HepG2 (cell line): ENCODE results near the gene APOC4. TPM values are rescaled to one million over a fixed set of nuclear protein-coding genes. Genes with fewer than 3 reads are reported as not detected.

Experiments used
- BORCS8-MEF2B ChIP-seq: sonication (generic); formaldehyde crosslinking; IDR thresholded peaks from 2 replicates; pipeline ENCODE4 v1.8.0; 2022; ENCODE audit warnings: mild to moderate bottlenecking, missing genetic modification reagents
- HOXD1 ChIP-seq: sonication (generic); formaldehyde crosslinking; IDR thresholded peaks from 2 replicates; pipeline ENCODE4 v1.5.0; 2020; ENCODE audit warnings: missing genetic modification reagents
- JUN ChIP-seq: sonication (generic); formaldehyde crosslinking; IDR thresholded peaks from 2 replicates; pipeline ENCODE4 v1.4.0; 2020; ENCODE audit warnings: mild to moderate bottlenecking, missing genetic modification reagents
- MBNL3 ChIP-seq: fragments of 250-450 bp; sonication (Bioruptor Pico); conservative IDR thresholded peaks from 2 replicates; pipeline ENCODE4 v1.8.0; 2022; ENCODE audit warnings: mild to moderate bottlenecking, inconsistent platforms
- NFIB ChIP-seq: sonication (generic); formaldehyde crosslinking; IDR thresholded peaks from 2 replicates; pipeline ENCODE4 v1.9.0; 2021; ENCODE audit warnings: missing genetic modification reagents, mild to moderate bottlenecking, borderline replicate concordance
- WIZ ChIP-seq: sonication (generic); formaldehyde crosslinking; IDR thresholded peaks from 2 replicates; pipeline ENCODE4 v1.5.1; 2020; ENCODE audit warnings: mild to moderate bottlenecking, missing genetic modification reagents
- ZMYM2 ChIP-seq: sonication (generic); formaldehyde crosslinking; IDR thresholded peaks from 2 replicates; pipeline ENCODE4 v1.8.0; 2022; ENCODE audit warnings: mild to moderate bottlenecking, missing genetic modification reagents
- ZNF143 ChIP-seq: sonication (generic); formaldehyde crosslinking; IDR thresholded peaks from 2 replicates; pipeline ENCODE4 v1.4.0; 2020; ENCODE audit warnings: missing genetic modification reagents
- ZNF367 ChIP-seq: sonication (generic); formaldehyde crosslinking; IDR thresholded peaks from 2 replicates; pipeline ENCODE4 v1.4.0; 2020; ENCODE audit warnings: missing genetic modification reagents, borderline replicate concordance
- ZNF563 ChIP-seq: sonication (generic); formaldehyde crosslinking; IDR thresholded peaks from 2 replicates; pipeline ENCODE4 v1.8.0; 2022; ENCODE audit warnings: mild to moderate bottlenecking, moderate library complexity, missing genetic modification reagents
- ZNF569 ChIP-seq: sonication (generic); formaldehyde crosslinking; IDR thresholded peaks from 2 replicates; pipeline ENCODE4 v1.5.0; 2020; ENCODE audit warnings: mild to moderate bottlenecking, missing genetic modification reagents, moderate library complexity, borderline replicate concordance
- ZNF672 ChIP-seq: sonication (generic); formaldehyde crosslinking; IDR thresholded peaks from 2 replicates; pipeline ENCODE4 v1.8.1; 2022; ENCODE audit warnings: missing genetic modification reagents
- ZSCAN21 ChIP-seq: sonication (generic); formaldehyde crosslinking; IDR thresholded peaks from 2 replicates; pipeline ENCODE4 v1.8.0; 2022; ENCODE audit warnings: mild to moderate bottlenecking, missing genetic modification reagents, moderate library complexity, borderline replicate concordance
- polyA plus RNA-seq, 8 experiments: library from polyadenylated mRNA; depleted of rRNA in 3 of 8; stranded (reverse) in 7 of 8; unstranded in 1 of 8; fragments of >200 nt; fragmentation: Illumina TruSeq in 4 of 8; extraction: Trizol in 4 of 8; gene quantifications; 2 replicates each; pipeline versions ENCODE4 v1.2.1 to v1.2.3, GENCODE V29; 2011 to 2016; ENCODE audit warnings: low read depth in 4 of 8, missing spikeins in 1 of 8, mixed read lengths in 1 of 8; ENCODE audit not compliant: insufficient read depth in 1 of 8
- total RNA-seq, 5 experiments: library from RNA; depleted of rRNA; stranded (reverse); fragments of >200 nt; fragmentation: Illumina TruSeq; extraction: Trizol; gene quantifications; 2 replicates each; pipeline ENCODE4 v1.2.3, GENCODE V29; 2016; ENCODE audit warnings: low read depth in 1 of 5
- TF ChIP-seq, protein P1 (sequence below): IDR thresholded peaks from 2 replicates; pipeline ENCODE4 v1.6.1; 2018; ENCODE audit warnings: missing genetic modification reagents, mild to moderate bottlenecking, missing compliant biosample characterization
- TF ChIP-seq, protein P2 (sequence below): sonication (generic); formaldehyde crosslinking; IDR thresholded peaks from 2 replicates; pipeline ENCODE4 v1.9.0; 2021; ENCODE audit warnings: missing genetic modification reagents, mild to moderate bottlenecking, borderline replicate concordance
- TF ChIP-seq, protein P3 (sequence below): sonication (generic); formaldehyde crosslinking; conservative IDR thresholded peaks from 2 replicates; pipeline ENCODE4 v1.8.0; 2022; ENCODE audit warnings: mild to moderate bottlenecking, moderate library complexity, missing genetic modification reagents
- TF ChIP-seq, protein P4 (sequence below): sonication (generic); formaldehyde crosslinking; IDR thresholded peaks from 2 replicates; pipeline ENCODE4 v1.4.0; 2020; ENCODE audit warnings: mild to moderate bottlenecking, missing genetic modification reagents
- TF ChIP-seq, protein P5 (sequence below): sonication (generic); formaldehyde crosslinking; IDR thresholded peaks from 2 replicates; pipeline ENCODE4 v1.5.0; 2020; ENCODE audit warnings: missing genetic modification reagents, mild to moderate bottlenecking, borderline replicate concordance
- TF ChIP-seq, protein P6 (sequence below): sonication (generic); formaldehyde crosslinking; IDR thresholded peaks from 2 replicates; pipeline ENCODE4 v1.4.0; 2020; ENCODE audit warnings: mild to moderate bottlenecking, missing genetic modification reagents

The APOC4 gene
- total and polyA plus RNA-seq, 2 of the 13 experiments (the other 11 are each of a cell fraction or from before 2014, with no cell fraction given): 0.46 TPM; not detected in 1

DNA sequence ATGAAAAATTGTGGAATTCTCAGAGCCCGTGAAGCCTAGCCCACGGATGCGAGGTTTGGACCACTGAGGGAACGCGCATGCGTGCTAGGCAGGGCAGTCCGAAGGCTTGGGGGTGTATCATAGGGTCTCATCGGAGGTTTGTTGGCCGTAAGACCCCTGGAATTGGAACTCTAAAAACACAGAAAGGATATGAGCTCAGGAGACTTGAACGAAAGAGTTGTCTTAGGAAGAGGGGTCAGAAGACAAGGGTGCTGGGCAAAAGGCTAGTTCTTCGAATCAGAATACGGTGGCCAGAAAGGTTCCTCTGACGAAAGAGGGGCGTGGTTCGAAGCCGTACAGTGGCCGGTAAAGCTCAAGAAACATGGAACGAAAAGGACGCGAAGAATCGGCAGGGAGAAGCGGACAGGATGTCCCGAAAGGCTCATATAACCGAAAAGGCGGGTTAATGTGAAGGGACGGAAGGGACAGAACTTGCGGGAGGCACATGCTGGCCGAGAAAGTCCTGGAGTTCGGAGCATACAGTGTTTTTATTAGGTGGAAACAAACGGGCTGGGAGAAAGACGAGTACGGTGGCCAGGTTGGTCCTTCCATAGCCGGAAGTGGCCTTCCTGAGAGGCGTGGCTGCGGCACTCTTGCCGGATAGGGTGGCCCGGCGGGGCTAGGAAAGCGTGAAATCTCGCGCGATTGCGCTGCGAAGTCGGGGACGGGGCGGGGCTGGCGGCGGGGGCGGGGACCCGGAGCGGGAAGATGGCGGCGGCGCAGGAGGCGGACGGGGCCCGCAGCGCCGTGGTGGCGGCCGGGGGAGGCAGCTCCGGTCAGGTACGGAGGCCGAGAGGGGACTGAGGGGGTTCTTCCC is 12.8 kb downstream of the APOC4 start, which contains the start of gene CLPTM1 (continued):
- peak; percentile 77 for TF ChIP-seq BORCS8-MEF2B (CRISPR knock-in tag)
- no peak for TF ChIP-seq NFIB (CRISPR knock-in tag)
- TF ChIP-seq WIZ (CRISPR knock-in tag): no peak
- no peak for TF ChIP-seq ZSCAN21 (CRISPR knock-in tag)
- TF ChIP-seq ZNF367: no peak
- no peak for TF ChIP-seq ZNF143
- TF ChIP-seq, protein P1, sequence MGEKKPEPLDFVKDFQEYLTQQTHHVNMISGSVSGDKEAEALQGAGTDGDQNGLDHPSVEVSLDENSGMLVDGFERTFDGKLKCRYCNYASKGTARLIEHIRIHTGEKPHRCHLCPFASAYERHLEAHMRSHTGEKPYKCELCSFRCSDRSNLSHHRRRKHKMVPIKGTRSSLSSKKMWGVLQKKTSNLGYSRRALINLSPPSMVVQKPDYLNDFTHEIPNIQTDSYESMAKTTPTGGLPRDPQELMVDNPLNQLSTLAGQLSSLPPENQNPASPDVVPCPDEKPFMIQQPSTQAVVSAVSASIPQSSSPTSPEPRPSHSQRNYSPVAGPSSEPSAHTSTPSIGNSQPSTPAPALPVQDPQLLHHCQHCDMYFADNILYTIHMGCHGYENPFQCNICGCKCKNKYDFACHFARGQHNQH (CRISPR knock-in tag): peak; percentile 63; the same call in 1 of the 2 replicates
- no peak for TF ChIP-seq HOXD1 (CRISPR knock-in tag)
- TF ChIP-seq, protein P2, sequence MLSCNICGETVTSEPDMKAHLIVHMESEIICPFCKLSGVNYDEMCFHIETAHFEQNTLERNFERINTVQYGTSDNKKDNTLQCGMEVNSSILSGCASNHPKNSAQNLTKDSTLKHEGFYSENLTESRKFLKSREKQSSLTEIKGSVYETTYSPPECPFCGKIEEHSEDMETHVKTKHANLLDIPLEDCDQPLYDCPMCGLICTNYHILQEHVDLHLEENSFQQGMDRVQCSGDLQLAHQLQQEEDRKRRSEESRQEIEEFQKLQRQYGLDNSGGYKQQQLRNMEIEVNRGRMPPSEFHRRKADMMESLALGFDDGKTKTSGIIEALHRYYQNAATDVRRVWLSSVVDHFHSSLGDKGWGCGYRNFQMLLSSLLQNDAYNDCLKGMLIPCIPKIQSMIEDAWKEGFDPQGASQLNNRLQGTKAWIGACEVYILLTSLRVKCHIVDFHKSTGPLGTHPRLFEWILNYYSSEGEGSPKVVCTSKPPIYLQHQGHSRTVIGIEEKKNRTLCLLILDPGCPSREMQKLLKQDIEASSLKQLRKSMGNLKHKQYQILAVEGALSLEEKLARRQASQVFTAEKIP: no peak
- no peak for TF ChIP-seq ZNF672
- TF ChIP-seq, protein P3, sequence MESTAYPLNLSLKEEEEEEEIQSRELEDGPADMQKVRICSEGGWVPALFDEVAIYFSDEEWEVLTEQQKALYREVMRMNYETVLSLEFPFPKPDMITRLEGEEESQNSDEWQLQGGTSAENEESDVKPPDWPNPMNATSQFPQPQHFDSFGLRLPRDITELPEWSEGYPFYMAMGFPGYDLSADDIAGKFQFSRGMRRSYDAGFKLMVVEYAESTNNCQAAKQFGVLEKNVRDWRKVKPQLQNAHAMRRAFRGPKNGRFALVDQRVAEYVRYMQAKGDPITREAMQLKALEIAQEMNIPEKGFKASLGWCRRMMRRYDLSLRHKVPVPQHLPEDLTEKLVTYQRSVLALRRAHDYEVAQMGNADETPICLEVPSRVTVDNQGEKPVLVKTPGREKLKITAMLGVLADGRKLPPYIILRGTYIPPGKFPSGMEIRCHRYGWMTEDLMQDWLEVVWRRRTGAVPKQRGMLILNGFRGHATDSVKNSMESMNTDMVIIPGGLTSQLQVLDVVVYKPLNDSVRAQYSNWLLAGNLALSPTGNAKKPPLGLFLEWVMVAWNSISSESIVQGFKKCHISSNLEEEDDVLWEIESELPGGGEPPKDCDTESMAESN (CRISPR knock-in tag): peak; percentile 85; the same call in 1 of the 2 replicates
- TF ChIP-seq MBNL3 (CRISPR knock-in tag): no peak
- 0 out of 2 replicates have a peak, but pooled peaks have one; percentile 42 for TF ChIP-seq ZMYM2 (CRISPR knock-in tag)
- TF ChIP-seq, protein P4, sequence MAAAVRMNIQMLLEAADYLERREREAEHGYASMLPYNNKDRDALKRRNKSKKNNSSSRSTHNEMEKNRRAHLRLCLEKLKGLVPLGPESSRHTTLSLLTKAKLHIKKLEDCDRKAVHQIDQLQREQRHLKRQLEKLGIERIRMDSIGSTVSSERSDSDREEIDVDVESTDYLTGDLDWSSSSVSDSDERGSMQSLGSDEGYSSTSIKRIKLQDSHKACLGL (CRISPR knock-in tag): no peak
- TF ChIP-seq, protein P5, sequence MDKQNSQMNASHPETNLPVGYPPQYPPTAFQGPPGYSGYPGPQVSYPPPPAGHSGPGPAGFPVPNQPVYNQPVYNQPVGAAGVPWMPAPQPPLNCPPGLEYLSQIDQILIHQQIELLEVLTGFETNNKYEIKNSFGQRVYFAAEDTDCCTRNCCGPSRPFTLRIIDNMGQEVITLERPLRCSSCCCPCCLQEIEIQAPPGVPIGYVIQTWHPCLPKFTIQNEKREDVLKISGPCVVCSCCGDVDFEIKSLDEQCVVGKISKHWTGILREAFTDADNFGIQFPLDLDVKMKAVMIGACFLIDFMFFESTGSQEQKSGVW (CRISPR knock-in tag): no peak
- no peak for TF ChIP-seq ZNF563 (CRISPR knock-in tag)
- TF ChIP-seq JUN (CRISPR knock-in tag): no peak
- TF ChIP-seq, protein P6, sequence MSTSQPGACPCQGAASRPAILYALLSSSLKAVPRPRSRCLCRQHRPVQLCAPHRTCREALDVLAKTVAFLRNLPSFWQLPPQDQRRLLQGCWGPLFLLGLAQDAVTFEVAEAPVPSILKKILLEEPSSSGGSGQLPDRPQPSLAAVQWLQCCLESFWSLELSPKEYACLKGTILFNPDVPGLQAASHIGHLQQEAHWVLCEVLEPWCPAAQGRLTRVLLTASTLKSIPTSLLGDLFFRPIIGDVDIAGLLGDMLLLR: peak; percentile 63; the same call in 1 of the 2 replicates
- TF ChIP-seq ZNF569: no peak
